Activated T-cell treated with anti-CD3 and anti-CD28 coated beads, Interleukin-2, amount 50 U/mL, for 72 hours (primary cell): ENCODE data around the gene PON3. TPM values are rescaled to one million over a fixed set of nuclear protein-coding genes. Genes with fewer than 3 reads are reported as not detected.
A peak's percentile ranks its signal among the peaks of the same experiment; 100 is the strongest.

Source experiments
- ATAC-seq, 2 donors: fragments of 150-1000 bp; cut with Tn5 transposase; replicated peaks in 1 of 2; 2 replicates each; pipeline ENCODE4 v1.10.0; 2021; ENCODE audit warnings: moderate library complexity in 2 of 2, mild to moderate bottlenecking in 1 of 2
- DNase-seq, 2 donors: peaks; one replicate each; pipeline ENCODE4 v3.0.0; 2021 to 2022; ENCODE audit warnings: mixed read lengths in 1 of 2
- H3K27ac Mint-ChIP-seq: one replicate; pipeline ENCODE4 v1.8.0; 2022; ENCODE audit warnings: mild to moderate bottlenecking, moderate library complexity, mixed read lengths
- H3K27me3 Mint-ChIP-seq: one replicate; pipeline ENCODE4 v1.8.0; 2022; ENCODE audit warnings: low read depth, mixed read lengths
- H3K36me3 Mint-ChIP-seq, 2 donors: one replicate each; pipeline ENCODE4 v1.8.0; 2022; ENCODE audit warnings: mixed read lengths in 2 of 2, mild to moderate bottlenecking in 1 of 2; ENCODE audit not compliant: insufficient read depth in 2 of 2
- H3K4me1 Mint-ChIP-seq: one replicate; pipeline ENCODE4 v1.8.0; 2022; ENCODE audit warnings: low read depth, mixed read lengths
- H3K4me3 Mint-ChIP-seq, 2 donors: one replicate each; pipeline ENCODE4 v1.8.0; 2022; ENCODE audit warnings: mild to moderate bottlenecking in 2 of 2, mixed read lengths in 2 of 2, moderate library complexity in 2 of 2
- H3K9me3 Mint-ChIP-seq, 2 donors: one replicate each; pipeline ENCODE4 v1.8.0; 2022; ENCODE audit warnings: mixed read lengths in 2 of 2
- total RNA-seq, 2 donors: library from RNA; stranded (reverse); gene quantifications; one replicate each; pipeline ENCODE4 v1.2.3, GENCODE V29; 2022

PON3 gene
- total RNA-seq, 2 donors from 2014 or later, result 0.31 TPM; not detected in 1

DNA sequence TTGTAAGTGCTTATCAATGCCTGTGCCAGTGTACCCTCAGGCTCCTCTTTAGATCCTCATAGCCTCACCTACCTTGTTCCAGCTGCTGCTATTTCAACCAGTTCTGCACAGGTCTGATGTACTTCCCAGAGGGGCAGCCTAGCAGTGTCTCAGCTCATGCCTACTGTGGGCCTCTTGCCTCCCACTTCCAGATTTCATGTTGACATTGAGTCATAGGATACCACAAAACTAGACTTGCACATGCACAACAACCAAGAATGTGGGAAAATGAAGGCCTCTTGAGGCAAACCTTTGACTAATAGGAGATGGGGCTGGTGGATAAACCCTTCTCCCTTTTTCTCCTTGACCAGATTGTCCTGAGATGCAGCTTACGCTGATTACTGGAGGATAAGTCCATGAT lies 31.0 kb downstream of the PON3 start:
- Mint-ChIP-seq H3K27me3 (no peaks in the 10 kb centered on the region), H3K4me3 (no peak overlapping the region), H3K27ac (no peak overlapping the region), H3K9me3 (no peaks in the 10 kb centered on the region), H3K4me1 (no peaks in the 10 kb centered on the region), H3K36me3 (no peaks in the 10 kb centered on the region)
- DNase-seq, result no peak
- ATAC-seq, result no peak

DNA sequence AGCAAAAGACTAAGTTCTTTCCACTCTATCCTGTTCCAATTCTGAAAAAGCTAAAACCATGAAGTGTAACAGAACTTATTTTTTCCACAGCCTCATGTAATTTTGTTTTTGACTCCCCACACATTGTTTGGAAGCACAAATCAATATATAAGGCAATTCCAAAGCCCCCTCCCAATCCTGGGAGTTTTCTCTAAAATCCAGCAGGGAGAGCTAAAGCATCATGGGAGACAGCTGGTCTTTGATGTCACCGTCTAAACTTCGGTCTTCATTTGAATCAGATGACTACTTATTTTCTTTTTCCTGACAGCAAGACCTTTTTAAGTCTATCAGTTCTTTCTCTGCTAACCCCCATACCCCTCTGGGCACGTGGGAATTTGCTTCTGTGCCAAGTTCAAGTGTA lies 38.6 kb downstream of the PON3 start:
- Mint-ChIP-seq H3K9me3 (peaks cover 2 to 5% of the 10 kb centered on the region in 2 donors), H3K27me3 (peaks cover 13% of the 10 kb centered on the region), H3K27ac (no peak overlapping the region), H3K4me3 (no peak overlapping the region), H3K4me1 (no peaks in the 10 kb centered on the region), H3K36me3 (peaks cover 0 to 2% of the 10 kb centered on the region in 2 donors)
- DNase-seq, result no peak
- ATAC-seq, result no peak

DNA sequence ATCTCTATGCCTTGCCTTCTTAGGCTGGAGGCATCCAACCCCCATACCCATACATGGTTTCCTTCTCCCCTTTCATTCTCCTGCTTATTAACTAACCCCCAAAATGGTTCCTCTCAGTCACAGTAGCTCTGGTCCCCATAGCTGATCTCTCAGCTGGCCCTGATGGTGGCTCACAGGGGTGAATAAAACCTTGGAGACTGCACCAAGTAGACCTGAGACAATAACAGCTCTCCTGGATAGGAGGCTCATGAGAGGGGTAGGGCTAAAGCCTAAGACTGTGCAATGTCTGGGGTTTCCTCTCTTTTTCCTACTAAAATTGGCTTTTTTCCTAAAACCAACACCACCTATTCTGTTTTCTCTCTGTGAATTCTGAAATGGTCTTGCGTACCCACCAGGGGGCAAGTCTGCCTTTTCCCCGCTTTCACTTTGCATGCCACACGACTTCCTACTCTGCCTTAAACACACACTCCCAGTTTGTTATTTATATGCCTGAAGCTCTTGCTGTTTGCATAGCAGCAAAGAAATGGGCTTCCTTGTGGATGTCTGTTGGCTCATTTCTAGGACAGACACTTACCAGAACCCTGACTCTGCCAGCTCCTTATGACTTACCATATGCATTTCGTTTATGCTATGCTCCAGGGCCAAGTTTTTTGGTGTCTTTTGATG lies 53.4 kb downstream of the PON3 start:
- Mint-ChIP-seq H3K36me3 (no peaks in the 10 kb centered on the region), H3K9me3 (no peaks in the 10 kb centered on the region), H3K27ac (no peak overlapping the region), H3K4me3 (no peak overlapping the region), H3K27me3 (no peaks in the 10 kb centered on the region), H3K4me1 (no peaks in the 10 kb centered on the region)
- DNase-seq (no peak), ATAC-seq (no peak)

GRCh38 chr7:95342029-95342428 lies 54.1 kb downstream of the PON3 start:
- ATAC-seq (no peak), DNase-seq (no peak)
- Mint-ChIP-seq H3K4me1 (no peaks in the 10 kb centered on the region), H3K27ac (no peak overlapping the region), H3K27me3 (no peaks in the 10 kb centered on the region), H3K4me3 (no peak overlapping the region), H3K36me3 (no peaks in the 10 kb centered on the region), H3K9me3 (no peaks in the 10 kb centered on the region)

GRCh38 chr7:95340491-95340890 lies 55.7 kb downstream of the PON3 start:
- no peak for ATAC-seq
- no peaks in the 10 kb centered on the region for H3K27me3 Mint-ChIP-seq
- H3K36me3 Mint-ChIP-seq, result no peaks in the 10 kb centered on the region
- no peak overlapping the region for H3K27ac Mint-ChIP-seq
- H3K9me3 Mint-ChIP-seq, result no peaks in the 10 kb centered on the region
- H3K4me3 Mint-ChIP-seq, result no peak overlapping the region
- DNase-seq, result no peak
- no peaks in the 10 kb centered on the region for H3K4me1 Mint-ChIP-seq

DNA sequence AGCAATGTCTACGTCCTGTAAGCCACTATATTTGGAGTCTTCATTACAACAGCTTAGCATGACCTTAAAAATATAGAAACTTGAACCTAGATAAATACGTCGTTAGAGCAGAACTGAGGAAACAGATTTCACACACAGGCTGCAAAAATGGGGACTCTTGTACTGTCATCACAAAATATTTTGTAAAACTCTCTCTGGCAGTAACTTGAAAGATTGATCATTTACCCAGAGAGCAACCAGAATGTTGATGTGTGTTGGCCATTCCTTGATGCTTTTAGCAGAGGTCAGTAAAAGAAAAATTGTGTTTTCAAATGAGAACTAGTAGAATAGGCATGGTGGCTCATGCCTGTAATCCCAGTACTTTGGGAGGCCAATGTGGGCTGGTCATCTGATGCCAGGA lies 57.3 kb downstream of the PON3 start:
- no peaks in the 10 kb centered on the region for H3K36me3 Mint-ChIP-seq
- no peak overlapping the region for H3K4me3 Mint-ChIP-seq
- no peaks in the 10 kb centered on the region for H3K4me1 Mint-ChIP-seq
- ATAC-seq (no peak), DNase-seq (no peak)
- no peaks in the 10 kb centered on the region for H3K27me3 Mint-ChIP-seq
- no peak overlapping the region for H3K27ac Mint-ChIP-seq
- H3K9me3 Mint-ChIP-seq, result no peaks in the 10 kb centered on the region

- peak in 1 of 2 donors; percentile 21 for ATAC-seq
- no peaks in the 10 kb centered on the region for H3K36me3 Mint-ChIP-seq
- H3K27ac Mint-ChIP-seq, result no peak overlapping the region
- no peaks in the 10 kb centered on the region for H3K27me3 Mint-ChIP-seq
- peaks cover 11% of the 10 kb centered on the region for H3K4me1 Mint-ChIP-seq
- H3K9me3 Mint-ChIP-seq, result no peaks in the 10 kb centered on the region
- H3K4me3 Mint-ChIP-seq, result no peak overlapping the region
- no peak for DNase-seq
Measured at GRCh38 chr7:95335093-95335492, 61.1 kb downstream of the PON3 start.

DNA sequence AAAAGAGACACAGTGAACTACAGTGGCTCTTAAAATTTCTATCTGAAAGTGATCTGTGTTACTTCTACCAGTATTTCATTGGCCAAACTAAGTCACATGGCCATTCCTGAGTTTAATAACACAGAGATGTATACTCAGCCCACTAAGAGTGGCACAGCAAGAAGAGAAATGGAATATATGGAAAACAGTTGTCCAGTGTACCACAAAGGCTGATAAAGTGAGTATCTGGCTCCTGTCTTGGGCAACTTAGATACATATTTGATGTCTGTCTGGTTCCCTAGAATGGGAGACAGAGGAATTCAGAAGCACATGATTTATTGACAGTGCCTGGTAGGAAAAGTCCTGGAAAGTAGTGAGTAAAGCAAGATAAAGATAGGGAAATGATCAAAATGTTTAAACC lies 61.7 kb downstream of the PON3 start:
- Mint-ChIP-seq H3K27me3 (no peaks in the 10 kb centered on the region), H3K9me3 (no peaks in the 10 kb centered on the region), H3K4me3 (no peak overlapping the region), H3K4me1 (peaks cover 14% of the 10 kb centered on the region), H3K36me3 (peaks cover 0 to 2% of the 10 kb centered on the region in 2 donors), H3K27ac (no peak overlapping the region)
- no peak for DNase-seq
- ATAC-seq, result no peak

- Mint-ChIP-seq H3K27ac (peak overlapping the region; percentile 26), H3K36me3 (peaks cover 0 to 3% of the 10 kb centered on the region in 2 donors), H3K4me3 (peak overlapping the region; percentile 72 to 78), H3K27me3 (peaks cover 6% of the 10 kb centered on the region), H3K9me3 (peaks cover 2 to 7% of the 10 kb centered on the region in 2 donors), H3K4me1 (peaks cover 14% of the 10 kb centered on the region)
- ATAC-seq, result no peak
- DNase-seq, result no peak
Measured at GRCh38 chr7:95330961-95331337, 65.2 kb downstream of the PON3 start.

GRCh38 chr7:95330204-95330960 lies 65.8 kb downstream of the PON3 start:
- Mint-ChIP-seq H3K27me3 (peaks cover 11% of the 10 kb centered on the region), H3K27ac (peak overlapping the region; percentile 26), H3K9me3 (peaks cover 2 to 7% of the 10 kb centered on the region in 2 donors), H3K4me3 (peak overlapping the region; percentile 72 to 78), H3K36me3 (peaks cover 0 to 3% of the 10 kb centered on the region in 2 donors), H3K4me1 (peaks cover 14% of the 10 kb centered on the region)
- DNase-seq (no peak), ATAC-seq (peak; percentile 68 to 73)

GRCh38 chr7:95327356-95327755 lies 68.8 kb downstream of the PON3 start:
- Mint-ChIP-seq H3K4me3 (no peak overlapping the region), H3K4me1 (peaks cover 14% of the 10 kb centered on the region), H3K36me3 (peaks cover 0 to 3% of the 10 kb centered on the region in 2 donors), H3K9me3 (peaks cover 2 to 7% of the 10 kb centered on the region in 2 donors), H3K27me3 (peaks cover 18% of the 10 kb centered on the region), H3K27ac (no peak overlapping the region)
- no peak for ATAC-seq
- no peak for DNase-seq

DNA sequence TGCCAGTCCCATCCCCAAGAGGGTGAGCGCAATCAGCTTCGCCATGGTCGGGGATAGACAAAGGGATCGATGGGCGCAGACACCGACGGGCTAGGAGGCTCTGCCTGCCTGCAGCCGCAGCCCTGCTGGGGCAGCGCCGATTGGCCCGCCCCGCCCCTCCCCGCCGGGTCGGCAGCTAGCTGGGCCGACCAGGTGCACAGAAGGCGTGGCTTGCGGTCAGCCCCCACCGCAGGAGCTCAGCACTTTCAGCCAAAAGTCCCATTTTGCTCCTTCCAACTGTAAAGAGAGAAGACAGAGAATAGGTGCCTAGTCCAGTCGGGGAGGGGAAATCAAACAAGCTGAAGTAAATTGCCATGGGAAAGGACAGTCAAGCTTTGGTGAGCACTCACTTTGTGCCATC lies 71.7 kb downstream of the PON3 start, which contains the start of gene PON1:
Gene PON1, minus strand, starts transcription at position 102 of the 400 bp plus-strand sequence. Its CDS starts 57 bp downstream, at position 45.
- peak; percentile 4 to 16 for DNase-seq
- Mint-ChIP-seq H3K4me3 (peak within 1 kb of the TSS in 1 of 2 donors; percentile 38), H3K36me3 (peaks cover 0 to 2% of the 10 kb centered on the region in 2 donors), H3K27ac (no peak within 1 kb of the TSS), H3K27me3 (peaks cover 18% of the 10 kb centered on the region), H3K9me3 (peaks cover 2 to 7% of the 10 kb centered on the region in 2 donors), H3K4me1 (no peaks in the 10 kb centered on the region)
- ATAC-seq, result peak; percentile 53 to 75

DNA sequence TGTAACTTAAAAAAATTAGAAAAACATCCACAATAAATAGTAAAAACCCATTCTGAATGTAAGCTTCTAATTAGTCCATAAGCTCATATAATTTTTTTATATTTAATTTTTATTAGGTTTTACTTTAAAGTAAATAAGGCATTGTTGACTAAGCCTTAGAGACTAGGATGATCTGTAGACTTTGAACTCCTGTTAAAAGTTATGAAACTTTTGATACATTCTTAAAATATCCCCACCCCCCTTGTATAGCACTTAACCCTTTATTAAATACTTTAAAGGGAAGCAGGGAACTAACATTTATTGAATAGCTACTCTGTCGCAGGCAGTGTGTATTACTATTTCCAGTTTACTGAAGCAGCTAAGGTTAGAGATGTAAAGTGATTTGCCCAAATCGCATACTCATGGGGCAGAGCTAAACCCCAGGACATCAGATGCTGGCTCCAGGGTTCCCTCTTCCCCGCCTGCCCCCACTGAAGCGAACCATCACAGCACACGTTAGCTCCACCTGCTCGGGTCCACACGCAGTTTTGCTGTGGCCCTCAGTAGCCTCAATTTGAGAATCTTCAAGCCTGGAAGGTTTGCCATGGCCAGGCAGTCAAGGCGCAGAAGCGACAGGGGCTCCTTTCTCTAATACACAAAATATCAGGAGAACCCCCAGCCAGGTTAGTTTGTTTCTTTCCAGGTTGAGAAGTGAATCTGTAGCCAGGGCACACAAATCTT lies 72.6 kb downstream of the PON3 start:
- Mint-ChIP-seq H3K9me3 (peaks cover 2 to 7% of the 10 kb centered on the region in 2 donors), H3K4me1 (no peaks in the 10 kb centered on the region), H3K4me3 (no peak overlapping the region), H3K27me3 (peaks cover 18% of the 10 kb centered on the region), H3K27ac (no peak overlapping the region), H3K36me3 (peaks cover 0 to 2% of the 10 kb centered on the region in 2 donors)
- ATAC-seq (no peak), DNase-seq (no peak)
